CD4-positive, alpha-beta T cell treated with Interleukin-4 for 1 hour (primary cell): ENCODE data around the gene GIMAP5.

Experiments
- DNase-seq, 2 donors: peaks; one replicate each; pipeline ENCODE4 v3.0.0-alpha.2; 2020 to 2022

The GIMAP5 gene

GRCh38 chr7:150778014-150778737 lies 41.0 kb downstream of the GIMAP5 start:
- DNase-seq = no peak

GRCh38 chr7:150778738-150779301 lies 41.6 kb downstream of the GIMAP5 start:
- peak; percentile 65 to 69 for DNase-seq

- DNase-seq = no peak
Measured at GRCh38 chr7:150780292-150780691, 43.1 kb downstream of the GIMAP5 start.

- peak in 1 of 2 donors; percentile 15 for DNase-seq
Measured at GRCh38 chr7:150781103-150781502, 43.9 kb downstream of the GIMAP5 start.

- DNase-seq = no peak
Measured at GRCh38 chr7:150781961-150782360, 44.7 kb downstream of the GIMAP5 start.

GRCh38 chr7:150784120-150784736 lies 47.0 kb downstream of the GIMAP5 start:
- peak in 1 of 2 donors; percentile 46 for DNase-seq

GRCh38 chr7:150784954-150785353 lies 47.7 kb downstream of the GIMAP5 start:
- no peak for DNase-seq

- DNase-seq = peak; percentile 25 to 64
Measured at GRCh38 chr7:150787321-150788281, 50.4 kb downstream of the GIMAP5 start.

GRCh38 chr7:150788474-150789269 lies 51.5 kb downstream of the GIMAP5 start:
- no peak for DNase-seq

GRCh38 chr7:150790416-150791075 lies 53.3 kb downstream of the GIMAP5 start:
- no peak for DNase-seq

GRCh38 chr7:150791304-150791703 lies 54.1 kb downstream of the GIMAP5 start:
- no peak for DNase-seq

GRCh38 chr7:150791746-150792452 lies 54.7 kb downstream of the GIMAP5 start:
- DNase-seq = no peak
